ENCODE data around the gene ABLIM1. TPM values are rescaled to one million over a fixed set of nuclear protein-coding genes. Genes with fewer than 3 reads are reported as not detected.

The ABLIM1 gene
- total RNA-seq, 1 donor from 2014 or later: 87.7 TPM

DNA sequence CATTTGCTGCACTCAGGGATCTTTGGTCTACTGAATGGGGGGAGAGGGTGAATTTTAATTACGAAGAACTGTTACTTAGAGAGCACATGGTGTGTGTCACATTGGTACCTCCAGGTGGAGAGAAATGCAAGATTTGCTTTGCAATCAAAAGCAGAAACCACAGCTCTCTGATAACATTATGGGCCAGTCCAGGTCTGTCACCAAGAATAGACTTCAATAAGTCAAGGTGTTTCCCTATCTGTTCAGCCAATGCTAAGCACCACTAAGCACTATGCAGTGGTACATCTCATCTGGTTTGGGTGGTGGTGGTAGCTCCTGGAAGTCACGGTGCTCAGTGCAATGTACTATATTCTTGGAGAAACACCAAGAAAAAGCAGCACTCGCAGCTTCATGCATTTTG, 134.2 kb downstream of the ABLIM1 start:
- Histone ChIP-seq H3K4me3 (no peak overlapping the region), H3K4me1 (peaks cover 0 to 7% of the 10 kb centered on the region in 2 donors), H3K27ac (no peak overlapping the region), H3K36me3 (no peaks in the 10 kb centered on the region), H3K9me3 (no peaks in the 10 kb centered on the region), H3K27me3 (no peaks in the 10 kb centered on the region)
- TF ChIP-seq CTCF (IDR thresholded peaks at IDR 0.05): no peak
- DNase-seq (ENCODE audit: low spot score in 2 of 2): no peak
- intact Hi-C loops (cut with DNase I): no loop called here

- H3K27ac ChIP-seq: no peak overlapping the region
- H3K4me1 ChIP-seq: peaks cover 0 to 5% of the 10 kb centered on the region in 2 donors
- no peak for TF ChIP-seq CTCF (IDR thresholded peaks at IDR 0.05)
- H3K36me3 ChIP-seq: no peaks in the 10 kb centered on the region
- intact Hi-C loops (cut with DNase I): loop anchor here (2.0 kb wide), 1 partner anchor 16 kb away; no protein-coding TSS in a partner anchor
- DNase-seq (ENCODE audit: low spot score in 2 of 2): no peak
- no peak overlapping the region for H3K4me3 ChIP-seq
- H3K27me3 ChIP-seq: no peaks in the 10 kb centered on the region
- no peaks in the 10 kb centered on the region for H3K9me3 ChIP-seq
Observed at GRCh38 chr10:114521255-114521654, 136.8 kb downstream of the ABLIM1 start.

GRCh38 chr10:114520453-114520852, 137.6 kb downstream of the ABLIM1 start:
- no peak overlapping the region for H3K4me3 ChIP-seq
- H3K36me3 ChIP-seq: no peaks in the 10 kb centered on the region
- H3K27ac ChIP-seq: peak overlapping the region; percentile 12 to 46
- H3K4me1 ChIP-seq: peaks cover 0 to 6% of the 10 kb centered on the region in 2 donors
- no peaks in the 10 kb centered on the region for H3K9me3 ChIP-seq
- peak in 1 of 2 donors; percentile 69 for DNase-seq (ENCODE audit: low spot score in 2 of 2)
- H3K27me3 ChIP-seq: no peaks in the 10 kb centered on the region
- intact Hi-C loops (cut with DNase I): loop anchor here (2.0 kb wide), 1 partner anchor 16 kb away; no protein-coding TSS in a partner anchor
- no peak for TF ChIP-seq CTCF (IDR thresholded peaks at IDR 0.05)

DNA sequence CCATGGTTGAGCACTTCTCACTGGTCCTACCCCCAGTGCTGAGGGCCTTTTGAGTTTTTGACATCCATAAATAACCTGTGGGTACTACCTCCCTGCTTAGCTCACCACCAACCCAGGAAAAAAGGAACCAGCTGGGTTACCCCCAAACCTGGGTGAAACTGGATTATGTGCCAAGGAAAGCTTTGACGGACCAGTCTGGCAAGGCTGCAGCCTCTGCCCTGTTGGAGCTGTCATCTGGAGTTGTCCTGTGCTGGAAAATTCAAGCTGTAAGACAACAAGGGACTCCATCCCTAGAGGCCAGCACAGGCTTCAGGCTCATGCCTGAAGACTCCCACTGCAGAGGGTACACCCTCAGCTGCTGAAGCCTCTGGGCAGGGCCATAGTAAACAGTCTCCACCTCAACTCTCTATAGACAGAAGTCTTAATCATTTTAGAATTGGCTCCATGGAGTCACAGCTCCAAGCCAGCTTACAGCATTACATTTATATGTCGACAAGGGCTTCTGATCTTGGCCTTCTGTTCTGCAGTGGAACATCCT, 138.2 kb downstream of the ABLIM1 start:
- no peak overlapping the region for H3K4me3 ChIP-seq
- no peaks in the 10 kb centered on the region for H3K27me3 ChIP-seq
- DNase-seq (ENCODE audit: low spot score in 2 of 2): no peak
- TF ChIP-seq CTCF (IDR thresholded peaks at IDR 0.05): no peak
- H3K4me1 ChIP-seq: peaks cover 0 to 6% of the 10 kb centered on the region in 2 donors
- peak overlapping the region; percentile 12 to 46 for H3K27ac ChIP-seq
- intact Hi-C loops (cut with DNase I): loop anchor here (2.0 kb wide), 1 partner anchor 15 kb away; no protein-coding TSS in a partner anchor
- H3K9me3 ChIP-seq: no peaks in the 10 kb centered on the region
- no peaks in the 10 kb centered on the region for H3K36me3 ChIP-seq

- intact Hi-C loops (cut with DNase I): no loop called here
- H3K4me3 ChIP-seq: no peak overlapping the region
- DNase-seq (ENCODE audit: low spot score in 2 of 2): no peak
- no peaks in the 10 kb centered on the region for H3K27me3 ChIP-seq
- H3K27ac ChIP-seq: no peak overlapping the region
- H3K9me3 ChIP-seq: no peaks in the 10 kb centered on the region
- no peaks in the 10 kb centered on the region for H3K36me3 ChIP-seq
- H3K4me1 ChIP-seq: peaks cover 0 to 6% of the 10 kb centered on the region in 2 donors
- no peak for TF ChIP-seq CTCF (IDR thresholded peaks at IDR 0.05)
Observed at GRCh38 chr10:114519306-114519669, 138.8 kb downstream of the ABLIM1 start.

All from ascending aorta (tissue), 2 donors.